ENCODE data around the gene CHIC2.

CHIC2 gene

DNA sequence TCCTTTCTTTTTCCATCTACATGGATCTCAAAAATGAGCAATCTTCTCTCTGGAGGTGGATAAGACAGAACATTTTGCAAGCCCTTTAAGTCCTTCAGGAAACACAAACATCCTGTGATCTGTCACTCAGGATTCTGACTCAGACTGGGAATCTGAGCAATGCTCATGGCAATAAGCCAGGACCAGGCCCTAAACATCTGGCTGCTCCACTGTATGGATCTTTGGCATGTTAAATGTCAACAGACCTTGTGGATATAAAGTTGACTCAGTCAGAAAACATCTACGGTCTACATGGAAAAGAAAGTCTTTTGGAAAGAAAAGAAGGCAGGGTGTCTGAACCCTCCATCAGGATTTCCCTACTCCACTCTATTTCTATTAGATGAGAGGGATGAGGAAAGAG, 17.8 kb upstream of the CHIC2 start (continued):
- no peak for TF ChIP-seq ZBTB11 (tag by site-specific recombination; conservative IDR thresholded peaks at IDR 0.05; ENCODE audit: low read depth)
- TF ChIP-seq ZNF580 (tag by site-specific recombination; IDR thresholded peaks at IDR 0.05): no peak
- no peak for TF ChIP-seq ZNF521 (tag by site-specific recombination; IDR thresholded peaks at IDR 0.05)
- TF ChIP-seq TCF7L2 (IDR thresholded peaks at IDR 0.05; ENCODE audit: borderline replicate concordance, low read depth, low read length): no peak
- TF ChIP-seq ZNF660 (tag by site-specific recombination; IDR thresholded peaks at IDR 0.05): peak; percentile 78
- TF ChIP-seq ZIC2 (tag by site-specific recombination; IDR thresholded peaks at IDR 0.05): no peak
- TF ChIP-seq SALL2 (tag by site-specific recombination; IDR thresholded peaks at IDR 0.05; ENCODE audit: borderline replicate concordance): no peak
- no peak for TF ChIP-seq ZFHX2 (tag by site-specific recombination; conservative IDR thresholded peaks at IDR 0.05)
- no peak for TF ChIP-seq ZNF777 (tag by site-specific recombination; IDR thresholded peaks at IDR 0.05; ENCODE audit: borderline replicate concordance)
- TF ChIP-seq ZNF324 (tag by site-specific recombination; IDR thresholded peaks at IDR 0.05): no peak
- TF ChIP-seq ZNF768 (tag by site-specific recombination; IDR thresholded peaks at IDR 0.05): no peak
- TF ChIP-seq ZNF548 (tag by site-specific recombination; IDR thresholded peaks at IDR 0.05): no peak
- no peak for TF ChIP-seq ZNF155 (tag by site-specific recombination; IDR thresholded peaks at IDR 0.05)
- no peak for TF ChIP-seq ZNF248 (tag by site-specific recombination; IDR thresholded peaks at IDR 0.05)
- TF ChIP-seq ZNF366 (tag by site-specific recombination; conservative IDR thresholded peaks at IDR 0.05): peak; percentile 72
- no peak for TF ChIP-seq ZSCAN5A (tag by site-specific recombination; IDR thresholded peaks at IDR 0.05)
- TF ChIP-seq ZNF112 (tag by site-specific recombination; IDR thresholded peaks at IDR 0.05): no peak
- TF ChIP-seq ZNF341 (tag by site-specific recombination; IDR thresholded peaks at IDR 0.05; ENCODE audit: low read depth): no peak
- no peak for TF ChIP-seq ZSCAN23 (tag by site-specific recombination; IDR thresholded peaks at IDR 0.05)
- TF ChIP-seq PATZ1 (tag by site-specific recombination; IDR thresholded peaks at IDR 0.05): no peak
- peak; percentile 53; the same call in 1 of the 2 replicates for TF ChIP-seq ZEB2 (tag by site-specific recombination; IDR thresholded peaks at IDR 0.05)
- TF ChIP-seq MZF1 (tag by site-specific recombination; IDR thresholded peaks at IDR 0.05; ENCODE audit: borderline replicate concordance): no peak
- no peak for TF ChIP-seq ZNF76 (tag by site-specific recombination; IDR thresholded peaks at IDR 0.05; ENCODE audit: borderline replicate concordance, low read depth)
- TF ChIP-seq, protein P1, sequence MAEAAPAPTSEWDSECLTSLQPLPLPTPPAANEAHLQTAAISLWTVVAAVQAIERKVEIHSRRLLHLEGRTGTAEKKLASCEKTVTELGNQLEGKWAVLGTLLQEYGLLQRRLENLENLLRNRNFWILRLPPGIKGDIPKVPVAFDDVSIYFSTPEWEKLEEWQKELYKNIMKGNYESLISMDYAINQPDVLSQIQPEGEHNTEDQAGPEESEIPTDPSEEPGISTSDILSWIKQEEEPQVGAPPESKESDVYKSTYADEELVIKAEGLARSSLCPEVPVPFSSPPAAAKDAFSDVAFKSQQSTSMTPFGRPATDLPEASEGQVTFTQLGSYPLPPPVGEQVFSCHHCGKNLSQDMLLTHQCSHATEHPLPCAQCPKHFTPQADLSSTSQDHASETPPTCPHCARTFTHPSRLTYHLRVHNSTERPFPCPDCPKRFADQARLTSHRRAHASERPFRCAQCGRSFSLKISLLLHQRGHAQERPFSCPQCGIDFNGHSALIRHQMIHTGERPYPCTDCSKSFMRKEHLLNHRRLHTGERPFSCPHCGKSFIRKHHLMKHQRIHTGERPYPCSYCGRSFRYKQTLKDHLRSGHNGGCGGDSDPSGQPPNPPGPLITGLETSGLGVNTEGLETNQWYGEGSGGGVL (tag by site-specific recombination; IDR thresholded peaks at IDR 0.05): no peak
- TF ChIP-seq, protein P2, sequence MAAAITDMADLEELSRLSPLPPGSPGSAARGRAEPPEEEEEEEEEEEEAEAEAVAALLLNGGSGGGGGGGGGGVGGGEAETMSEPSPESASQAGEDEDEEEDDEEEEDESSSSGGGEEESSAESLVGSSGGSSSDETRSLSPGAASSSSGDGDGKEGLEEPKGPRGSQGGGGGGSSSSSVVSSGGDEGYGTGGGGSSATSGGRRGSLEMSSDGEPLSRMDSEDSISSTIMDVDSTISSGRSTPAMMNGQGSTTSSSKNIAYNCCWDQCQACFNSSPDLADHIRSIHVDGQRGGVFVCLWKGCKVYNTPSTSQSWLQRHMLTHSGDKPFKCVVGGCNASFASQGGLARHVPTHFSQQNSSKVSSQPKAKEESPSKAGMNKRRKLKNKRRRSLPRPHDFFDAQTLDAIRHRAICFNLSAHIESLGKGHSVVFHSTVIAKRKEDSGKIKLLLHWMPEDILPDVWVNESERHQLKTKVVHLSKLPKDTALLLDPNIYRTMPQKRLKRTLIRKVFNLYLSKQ (tag by site-specific recombination; IDR thresholded peaks at IDR 0.05; ENCODE audit: borderline replicate concordance): no peak
